Type B pancreatic cell (in vitro differentiated cells): ENCODE results near the gene WDR46. TPM values are rescaled to one million over a fixed set of nuclear protein-coding genes. Genes with fewer than 3 reads are reported as not detected.
"Not testable (repeated sequence)": the region's sequence is repeated elsewhere in the genome, so short reads cannot be mapped to it uniquely, and the experiment has no call there.

Source experiments
- DNase-seq: peaks from one replicate; pipeline ENCODE4 v3.0.0; 2021; ENCODE audit warnings: mixed read lengths; ENCODE audit not compliant: unreplicated experiment; ENCODE audit errors: extremely low spot score
- H3K27ac Mint-ChIP-seq: 2 replicates; pipeline ENCODE4 v1.8.0; 2021; ENCODE audit warnings: mild to moderate bottlenecking, mixed read lengths
- H3K27me3 Mint-ChIP-seq: 2 replicates; pipeline ENCODE4 v1.8.0; 2021; ENCODE audit warnings: mixed read lengths
- H3K36me3 Mint-ChIP-seq: 2 replicates; pipeline ENCODE4 v1.8.0; 2021; ENCODE audit warnings: mixed read lengths
- H3K4me1 Mint-ChIP-seq: one replicate; pipeline ENCODE4 v1.8.0; 2021; ENCODE audit warnings: mixed read lengths; ENCODE audit not compliant: unreplicated experiment
- H3K4me3 Mint-ChIP-seq: 2 replicates; pipeline ENCODE4 v1.8.0; 2021; ENCODE audit warnings: mild to moderate bottlenecking, mixed read lengths
- H3K9me3 Mint-ChIP-seq: 2 replicates; pipeline ENCODE4 v1.8.0; 2021; ENCODE audit warnings: mixed read lengths
- total RNA-seq: library from RNA; stranded (reverse); gene quantifications from 2 replicates; pipeline ENCODE4 v1.2.1, GENCODE V29; 2021; ENCODE audit warnings: low replicate concordance
- TF ChIP-seq, protein P1 (sequence below): fragments of 200-600 bp; sonication (generic); conservative IDR thresholded peaks from 2 replicates; pipeline ENCODE4 v1.5.0; 2021; ENCODE audit warnings: antibody characterized with exemption, mild to moderate bottlenecking

The WDR46 gene
- total RNA-seq, 1 donor from 2014 or later: 67.4 TPM

DNA sequence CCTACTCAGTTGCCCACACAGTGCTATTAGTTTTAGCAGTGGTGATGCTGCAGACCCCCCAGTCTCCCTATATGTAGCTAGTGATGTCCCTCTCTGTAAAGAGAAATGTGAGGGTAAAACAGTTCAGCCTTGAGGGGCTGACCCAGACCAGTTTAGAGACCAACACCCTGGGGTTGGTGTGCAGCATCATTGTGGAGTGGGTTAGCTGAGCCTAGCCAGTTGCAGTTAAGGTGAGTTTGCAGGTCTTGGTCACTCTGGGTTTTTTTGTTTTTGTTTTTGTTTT is 12.5 kb downstream of the WDR46 start:
- Mint-ChIP-seq H3K36me3 (peaks cover 35% of the 10 kb centered on the region), H3K9me3 (no peaks in the 10 kb centered on the region)

DNA sequence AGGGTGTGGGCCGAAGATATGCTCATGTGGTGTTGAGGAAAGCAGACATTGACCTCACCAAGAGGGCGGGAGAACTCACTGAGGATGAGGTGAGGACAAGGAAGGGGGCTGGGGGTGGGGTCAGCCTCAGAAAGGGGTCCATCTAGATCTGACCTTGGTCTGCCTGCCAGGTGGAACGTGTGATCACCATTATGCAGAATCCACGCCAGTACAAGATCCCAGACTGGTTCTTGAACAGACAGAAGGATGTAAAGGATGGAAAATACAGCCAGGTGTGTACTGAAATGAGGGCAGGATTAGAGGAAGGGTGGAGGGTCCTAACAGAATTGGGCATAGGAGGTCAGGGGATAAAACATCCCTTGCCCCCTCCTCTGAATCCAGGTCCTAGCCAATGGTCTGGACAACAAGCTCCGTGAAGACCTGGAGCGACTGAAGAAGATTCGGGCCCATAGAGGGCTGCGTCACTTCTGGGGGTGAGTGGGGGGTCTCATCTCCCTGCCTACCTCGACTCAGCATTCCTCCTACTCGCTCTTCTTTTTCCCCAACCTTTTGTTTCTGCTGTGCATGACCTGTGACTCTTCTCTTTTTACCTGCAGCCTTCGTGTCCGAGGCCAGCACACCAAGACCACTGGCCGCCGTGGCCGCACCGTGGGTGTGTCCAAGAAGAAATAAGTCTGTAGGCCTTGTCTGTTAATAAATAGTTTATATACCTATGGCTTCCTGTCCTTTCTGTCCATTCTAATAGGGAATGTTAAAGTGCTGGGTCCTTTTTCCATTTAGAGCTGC is 13.1 kb downstream of the WDR46 start:
- not testable (repeated sequence) for H3K27me3 Mint-ChIP-seq, DNase-seq, H3K9me3 Mint-ChIP-seq
- peak overlapping the region; percentile 100 for H3K27ac Mint-ChIP-seq
- peaks cover 35% of the 10 kb centered on the region for H3K36me3 Mint-ChIP-seq
- peaks cover 41% of the 10 kb centered on the region for H3K4me1 Mint-ChIP-seq
- H3K4me3 Mint-ChIP-seq: peak overlapping the region; percentile 91

More for the DNA sequence above, 12.5 kb downstream of the WDR46 start:
- Mint-ChIP-seq H3K27ac (peak overlapping the region; percentile 100), H3K4me1 (peaks cover 36% of the 10 kb centered on the region), H3K4me3 (peak overlapping the region; percentile 91), H3K27me3 (no peaks in the 10 kb centered on the region)
- no peak for DNase-seq
- TF ChIP-seq, protein P1, sequence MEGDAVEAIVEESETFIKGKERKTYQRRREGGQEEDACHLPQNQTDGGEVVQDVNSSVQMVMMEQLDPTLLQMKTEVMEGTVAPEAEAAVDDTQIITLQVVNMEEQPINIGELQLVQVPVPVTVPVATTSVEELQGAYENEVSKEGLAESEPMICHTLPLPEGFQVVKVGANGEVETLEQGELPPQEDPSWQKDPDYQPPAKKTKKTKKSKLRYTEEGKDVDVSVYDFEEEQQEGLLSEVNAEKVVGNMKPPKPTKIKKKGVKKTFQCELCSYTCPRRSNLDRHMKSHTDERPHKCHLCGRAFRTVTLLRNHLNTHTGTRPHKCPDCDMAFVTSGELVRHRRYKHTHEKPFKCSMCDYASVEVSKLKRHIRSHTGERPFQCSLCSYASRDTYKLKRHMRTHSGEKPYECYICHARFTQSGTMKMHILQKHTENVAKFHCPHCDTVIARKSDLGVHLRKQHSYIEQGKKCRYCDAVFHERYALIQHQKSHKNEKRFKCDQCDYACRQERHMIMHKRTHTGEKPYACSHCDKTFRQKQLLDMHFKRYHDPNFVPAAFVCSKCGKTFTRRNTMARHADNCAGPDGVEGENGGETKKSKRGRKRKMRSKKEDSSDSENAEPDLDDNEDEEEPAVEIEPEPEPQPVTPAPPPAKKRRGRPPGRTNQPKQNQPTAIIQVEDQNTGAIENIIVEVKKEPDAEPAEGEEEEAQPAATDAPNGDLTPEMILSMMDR: no peak

DNA sequence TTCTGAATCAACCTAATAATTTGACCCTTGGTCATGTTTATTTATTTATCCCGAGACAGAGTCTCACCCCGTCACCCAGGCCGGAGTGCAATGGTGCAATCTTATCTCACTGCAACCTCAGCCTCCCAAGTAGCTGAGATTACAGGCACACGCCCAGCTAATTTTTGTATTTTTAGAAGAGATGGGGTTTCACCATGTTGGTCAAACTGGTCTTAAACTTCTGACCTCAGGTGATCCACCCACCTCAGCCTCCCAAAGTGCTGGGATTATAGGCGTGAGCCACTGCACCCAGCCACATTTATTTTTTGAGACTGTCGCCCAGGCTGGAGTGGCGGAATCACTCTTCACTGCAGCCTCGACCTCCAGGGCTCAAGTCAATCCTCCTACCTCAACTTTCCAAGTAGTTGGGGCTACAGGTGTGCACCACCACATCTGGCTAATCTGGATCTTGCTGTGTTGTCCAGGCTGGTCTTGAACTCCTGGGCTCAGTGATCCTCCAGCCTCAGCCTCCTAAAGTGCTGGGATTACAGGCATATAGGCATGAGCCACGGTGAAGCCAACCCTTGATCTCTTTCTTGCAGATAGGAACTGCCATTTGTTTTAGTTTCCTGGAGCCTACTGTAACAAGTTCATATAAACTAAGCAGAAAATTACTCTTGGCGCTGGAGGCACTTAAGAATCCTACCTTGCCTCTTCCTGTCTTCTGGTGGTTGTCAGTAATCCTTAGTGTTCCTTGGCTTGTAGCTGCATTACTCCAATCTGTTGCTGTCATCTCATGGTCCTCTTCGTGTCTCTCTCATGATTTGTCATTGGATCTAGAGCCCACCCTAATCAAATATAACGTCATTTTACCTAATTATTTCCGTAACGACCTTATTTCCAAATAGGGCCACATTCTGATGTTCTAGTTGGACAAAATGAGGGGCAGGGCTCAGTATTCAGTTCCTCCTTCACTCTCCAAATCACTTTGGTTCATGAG is 14.8 kb downstream of the WDR46 start:
- Mint-ChIP-seq H3K27me3 (no peaks in the 10 kb centered on the region), H3K4me3 (peak overlapping the region; percentile 98), H3K9me3 (no peaks in the 10 kb centered on the region), H3K4me1 (peaks cover 46% of the 10 kb centered on the region), H3K36me3 (peaks cover 35% of the 10 kb centered on the region), H3K27ac (peak overlapping the region; percentile 100)
- DNase-seq: no peak
- TF ChIP-seq, protein P1: no peak

DNA sequence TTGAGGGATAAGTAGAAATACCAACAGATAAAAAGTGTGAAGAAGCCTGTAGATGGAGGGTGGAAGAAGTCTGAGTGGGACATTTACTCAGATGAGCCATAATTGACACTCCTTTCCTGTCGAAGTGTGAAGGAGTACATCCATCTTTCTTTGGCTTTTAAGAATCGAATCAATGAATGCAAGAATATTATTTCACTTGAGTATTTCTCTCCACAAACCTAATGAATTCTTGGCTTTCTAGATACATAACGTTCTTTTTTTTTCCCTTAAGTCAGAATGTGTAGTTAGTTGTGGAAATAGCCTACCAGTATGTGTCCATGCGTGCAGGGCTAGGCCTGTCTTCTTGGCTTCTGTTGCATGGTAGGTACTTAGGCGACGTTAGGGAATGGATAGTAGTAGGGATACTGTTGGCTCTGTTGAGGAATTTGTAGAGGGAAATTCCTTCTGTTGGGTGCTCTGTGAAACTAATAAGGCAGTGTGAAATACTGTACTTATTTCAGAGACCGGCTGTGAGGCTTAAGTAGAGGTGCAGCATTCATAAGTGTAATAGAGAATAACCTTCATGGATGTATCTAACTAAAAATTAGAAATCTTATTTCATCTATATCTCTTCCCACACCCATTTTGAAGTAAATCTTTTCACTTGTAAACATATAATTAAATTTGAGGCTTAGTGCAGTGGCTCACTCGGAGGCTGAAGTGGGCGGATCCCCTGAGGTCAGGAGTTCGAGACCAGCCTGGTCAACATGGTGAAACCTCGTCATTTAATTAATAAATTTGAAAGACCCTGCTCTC is 15.7 kb downstream of the WDR46 start:
- Mint-ChIP-seq H3K4me3 (peak overlapping the region; percentile 98), H3K27ac (peak overlapping the region; percentile 100), H3K36me3 (peaks cover 35% of the 10 kb centered on the region), H3K9me3 (no peaks in the 10 kb centered on the region), H3K27me3 (no peaks in the 10 kb centered on the region), H3K4me1 (peaks cover 46% of the 10 kb centered on the region)
- no peak for DNase-seq
- TF ChIP-seq, protein P1: no peak

DNA sequence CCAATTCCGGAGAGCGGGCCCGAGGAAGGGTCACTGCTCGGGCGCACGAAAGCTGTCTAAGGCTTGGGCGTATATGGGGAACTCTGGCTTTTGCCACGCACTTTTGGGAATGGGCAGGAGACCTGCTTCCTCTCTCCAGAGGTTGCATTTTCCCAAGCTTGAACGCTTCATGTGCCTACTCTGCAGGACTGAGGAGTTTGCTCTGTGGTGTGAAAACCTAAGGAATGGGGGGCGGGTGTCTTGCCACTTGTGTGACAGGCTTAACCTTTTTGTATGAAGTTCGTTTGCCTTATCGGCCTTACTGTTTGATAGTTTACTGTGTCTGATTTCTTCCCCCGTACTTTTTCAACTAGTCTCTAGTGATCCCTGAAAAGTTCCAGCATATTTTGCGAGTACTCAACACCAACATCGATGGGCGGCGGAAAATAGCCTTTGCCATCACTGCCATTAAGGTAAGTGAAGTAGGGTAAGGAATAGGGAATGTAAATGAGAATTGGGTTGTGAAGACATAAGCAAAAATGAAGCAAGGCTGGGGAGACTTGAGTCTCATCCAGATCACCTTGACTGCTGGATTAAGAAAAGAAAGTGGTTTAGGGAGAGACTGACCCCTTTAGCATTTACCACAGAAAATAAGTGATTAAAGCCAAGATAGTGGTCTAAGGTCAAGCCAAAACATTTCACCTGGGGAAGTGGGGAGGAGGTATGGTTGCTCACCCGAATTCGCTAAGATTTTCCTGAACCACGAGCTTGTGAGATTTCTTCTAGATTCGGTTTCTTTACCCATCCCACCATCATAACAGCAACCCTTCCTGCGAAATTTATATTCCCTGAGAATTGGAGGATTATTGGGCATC is 16.5 kb downstream of the WDR46 start:
- Mint-ChIP-seq H3K4me3 (peak overlapping the region; percentile 98), H3K36me3 (peaks cover 39% of the 10 kb centered on the region), H3K9me3 (no peaks in the 10 kb centered on the region), H3K4me1 (peaks cover 46% of the 10 kb centered on the region), H3K27me3 (no peaks in the 10 kb centered on the region), H3K27ac (peak overlapping the region; percentile 100)
- TF ChIP-seq, protein P1: no peak
- no peak for DNase-seq
